ENCODE data around the gene CABLES1. TPM values are rescaled to one million over a fixed set of nuclear protein-coding genes. Genes with fewer than 3 reads are reported as not detected.
A peak's percentile ranks its signal among the peaks of the same experiment; 100 is the strongest.

The CABLES1 gene
- total and polyA plus RNA-seq, 2 of the 4 experiments (the other 2 are of a cell fraction): 4.7 to 5.7 TPM

GRCh38 chr18:23283916-23284430 lies 148.7 kb downstream of the CABLES1 start:
- Histone ChIP-seq H2BK15ac (ENCODE audit: low read depth, low read length) (peak overlapping the region; percentile 70; the same call in 1 of the 3 replicates), H3K9me1 (ENCODE audit: insufficient read depth, low read length) (0 out of 2 replicates have a peak, but pooled peaks cover 10% of the 10 kb centered on the region), H3K4me2 (ENCODE audit: low read depth, low read length) (peak overlapping the region; percentile 8; the same call in 1 of the 2 replicates), H2BK20ac (ENCODE audit: low read depth, low read length) (peak overlapping the region; percentile 83; the same call in 1 of the 2 replicates), H3K36me3 (ENCODE audit: control insufficient read depth, insufficient read depth, low read length) (no peaks in the 10 kb centered on the region), H2BK120ac (ENCODE audit: low read depth, low read length) (peak overlapping the region; percentile 88; the same call in 1 of the 2 replicates), H3K79me1 (ENCODE audit: low read depth in 1 of 2, low read length in 2 of 2) (no peaks in the 10 kb centered on the region), H2BK5ac (ENCODE audit: low read depth, low read length, poor library complexity, severe bottlenecking) (no peak overlapping the region), H2AFZ (replicated peaks; ENCODE audit: low read length, poor library complexity) (no peak overlapping the region), H3K4ac (ENCODE audit: low read depth, low read length) (peak overlapping the region; percentile 38; the same call in 1 of the 2 replicates), H4K91ac (ENCODE audit: insufficient read depth, low read depth, low read length) (no peak overlapping the region), H3K9me3 (ENCODE audit: control insufficient read depth, insufficient read depth, low read length) (no peaks in the 10 kb centered on the region), H2AK9ac (replicated peaks; ENCODE audit: low read depth, low read length, poor library complexity) (no peak overlapping the region), H3K14ac (replicated peaks; ENCODE audit: low read depth, low read length) (0 out of 2 replicates have a peak overlapping the region, but pooled peaks have one; percentile 62), H3K4me3 (ENCODE audit: insufficient read depth, low read depth, low read length) (no peak overlapping the region), H3K4me1 (ENCODE audit: control insufficient read depth, insufficient read depth, low read length) (peaks cover 12% of the 10 kb centered on the region), H3K56ac (ENCODE audit: extremely low read depth, insufficient read depth, low read length) (no peak overlapping the region), H4K20me1 (ENCODE audit: insufficient read depth, low read length) (no peaks in the 10 kb centered on the region), H3K27ac (ENCODE audit: insufficient read depth, low read length) (no peak overlapping the region), H4K5ac (ENCODE audit: low read depth, low read length) (no peak overlapping the region), H2AK5ac (ENCODE audit: low read depth, low read length) (no peak overlapping the region; the same call in 1 of the 2 replicates), H4K8ac (ENCODE audit: low read depth in 2 of 2, low read length in 2 of 2) (peak overlapping the region in 1 of 2 experiments; percentile 64; a peak in 1 of 4 replicates), H3K18ac (ENCODE audit: low read depth, low read length) (peak overlapping the region; percentile 33; the same call in 1 of the 2 replicates), H3K9ac (ENCODE audit: low read depth, low read length) (no peak overlapping the region), H3K23ac (ENCODE audit: low read depth, low read length) (no peak overlapping the region; the same call in 1 of the 2 replicates), H3K27me3 (ENCODE audit: control insufficient read depth, insufficient read depth, low read length) (no peaks in the 10 kb centered on the region)
- dilution Hi-C loops (cut with HindIII; ENCODE audit: low sequenced_read_pairs, unreplicated experiment): no loop called here
- in situ Hi-C loops (cut with MboI; ENCODE audit: low sequenced_read_pairs): no loop called here
- DNase-seq (peak; percentile 63), ATAC-seq (ENCODE audit: low read depth) (peak; percentile 77)
- intact Hi-C loops (cut with micrococcal nuclease): no loop called here
- no CpG with 5 or more reads among the region's 2 CpGs for WGBS, 2 experiments (ENCODE audit: extremely low coverage in 2 of 2, insufficient read length in 1 of 2)
- CTCF ChIA-PET: no interaction called here
- BruUV-seq (replicated peaks): no TSS peak
- POLR2A ChIA-PET (ENCODE audit: unreplicated experiment): no interaction called here
- TF ChIP-seq FOS (IDR thresholded peaks at IDR 0.05; ENCODE audit: low read depth, low read length) (0 out of 2 replicates have a peak, but pooled peaks have one; percentile 24), BHLHE40 (IDR thresholded peaks at IDR 0.05; ENCODE audit: low read depth, low read length) (0 out of 2 replicates have a peak, but pooled peaks have one; percentile 23), MAFK (IDR thresholded peaks at IDR 0.05; ENCODE audit: low read depth, low read length) (no peak), NFE2L2 (IDR thresholded peaks at IDR 0.05; ENCODE audit: low read depth, low read length) (no peak), MAZ (IDR thresholded peaks at IDR 0.05; ENCODE audit: borderline replicate concordance, low read depth, low read length) (no peak), RFX5 (IDR thresholded peaks at IDR 0.05; ENCODE audit: low read depth, low read length) (no peak), RCOR1 (IDR thresholded peaks at IDR 0.05; ENCODE audit: insufficient replicate concordance, low read length) (no peak)
